GM23338 (cell line): ENCODE data around the gene CSF1R. TPM values are rescaled to one million over a fixed set of nuclear protein-coding genes. Genes with fewer than 3 reads are reported as not detected.

Experiments used
- ATAC-seq: fragments of 200-7000 bp; cut with Tn5 transposase; 3 replicates; pipeline ENCODE4 v1.9.1; 2020
- DNase-seq: peaks from one replicate; pipeline ENCODE4 v3.0.0-alpha.2; 2015; ENCODE audit warnings: low spot score
- H2AFZ ChIP-seq: fragments of 200-600 bp; sonication (generic); 2 replicates; pipeline ENCODE4 v1.8.0; 2016; ENCODE audit warnings: antibody characterized with exemption, mild to moderate bottlenecking, moderate library complexity
- H3F3A ChIP-seq: fragments of 200-600 bp; sonication (generic); replicated peaks from 2 replicates; pipeline ENCODE4 v1.8.0; 2017; ENCODE audit warnings: antibody characterized with exemption, mixed run types, low read depth
- H3K27ac ChIP-seq: fragments of 200-600 bp; sonication (generic); 2 replicates; pipeline ENCODE4 v1.6.1; 2016; ENCODE audit warnings: low read depth
- H3K27me3 ChIP-seq: fragments of 200-600 bp; sonication (generic); 2 replicates; pipeline ENCODE4 v1.8.0; 2016; ENCODE audit warnings: mild to moderate bottlenecking, mixed run types, moderate library complexity; ENCODE audit not compliant: insufficient read depth
- H3K36me3 ChIP-seq: fragments of 200-600 bp; sonication (generic); 2 replicates; pipeline ENCODE4 v1.8.0; 2016; ENCODE audit warnings: mild to moderate bottlenecking; ENCODE audit not compliant: insufficient read depth
- H3K4me1 ChIP-seq: fragments of 200-600 bp; sonication (generic); 2 replicates; pipeline ENCODE4 v1.8.0; 2016; ENCODE audit warnings: mild to moderate bottlenecking, moderate library complexity; ENCODE audit not compliant: insufficient read depth
- H3K4me2 ChIP-seq: fragments of 200-600 bp; sonication (generic); 2 replicates; pipeline ENCODE4 v1.7.1; 2017; ENCODE audit warnings: mixed run types
- H3K4me3 ChIP-seq: fragments of 200-600 bp; sonication (generic); 2 replicates; pipeline ENCODE4 v1.6.1; 2016; ENCODE audit warnings: mixed run types
- H3K79me2 ChIP-seq: fragments of 200-600 bp; sonication (generic); replicated peaks from 2 replicates; pipeline ENCODE4 v1.8.0; 2017; ENCODE audit warnings: mild to moderate bottlenecking; ENCODE audit not compliant: insufficient read depth
- H3K9me2 ChIP-seq: fragments of 200-600 bp; sonication (generic); 2 replicates; pipeline ENCODE4 v1.8.0; 2017; ENCODE audit not compliant: insufficient read depth
- H4K20me1 ChIP-seq: fragments of 200-600 bp; sonication (generic); replicated peaks from 2 replicates; pipeline ENCODE4 v1.8.0; 2017; ENCODE audit warnings: mild to moderate bottlenecking; ENCODE audit not compliant: insufficient read depth
- H3K27ac Mint-ChIP-seq: 2 replicates; pipeline ENCODE4 v1.8.0; 2020; ENCODE audit warnings: inconsistent platforms, mild to moderate bottlenecking, moderate library complexity, mixed read lengths
- H3K27me3 Mint-ChIP-seq: 3 replicates; pipeline ENCODE4 v1.8.0; 2022; ENCODE audit warnings: low read depth, mild to moderate bottlenecking, moderate library complexity, mixed read lengths, inconsistent platforms; ENCODE audit not compliant: insufficient read depth, poor library complexity
- H3K36me3 Mint-ChIP-seq: 3 replicates; pipeline ENCODE4 v1.8.0; 2021; ENCODE audit warnings: low read depth, mild to moderate bottlenecking, inconsistent platforms, moderate library complexity, mixed read lengths
- H3K4me1 Mint-ChIP-seq: 3 replicates; pipeline ENCODE4 v1.8.0; 2020; ENCODE audit warnings: mild to moderate bottlenecking, inconsistent platforms, mixed read lengths
- H3K4me3 Mint-ChIP-seq: 3 replicates; pipeline ENCODE4 v1.8.0; 2021; ENCODE audit warnings: moderate library complexity, mild to moderate bottlenecking, inconsistent platforms, mixed read lengths
- H3K9me3 Mint-ChIP-seq: 3 replicates; pipeline ENCODE4 v1.8.0; 2020; ENCODE audit warnings: moderate library complexity, mild to moderate bottlenecking, inconsistent platforms, mixed read lengths
- CREB1 ChIP-seq: fragments of 250-450 bp; sonication (Bioruptor Pico); IDR thresholded peaks from 2 replicates; pipeline ENCODE4 v1.5.0; 2020; ENCODE audit warnings: low read depth, mild to moderate bottlenecking, moderate library complexity
- JUNB ChIP-seq: IDR thresholded peaks from one replicate; pipeline ENCODE4 v1.6.1; 2016; ENCODE audit warnings: antibody characterized with exemption; ENCODE audit not compliant: unreplicated experiment
- REST ChIP-seq: IDR thresholded peaks from one replicate; pipeline ENCODE4 v1.6.1; 2018; ENCODE audit warnings: antibody characterized with exemption; ENCODE audit not compliant: unreplicated experiment
- ZNF331 ChIP-seq: fragments of 250-450 bp; sonication (Bioruptor Pico); IDR thresholded peaks from 2 replicates; pipeline ENCODE4 v1.5.0; 2020; ENCODE audit warnings: low read depth, mild to moderate bottlenecking, moderate library complexity
- ZNF462 ChIP-seq: fragments of 250-450 bp; sonication (Bioruptor Pico); IDR thresholded peaks from 2 replicates; pipeline ENCODE4 v1.5.0; 2020; ENCODE audit warnings: mild to moderate bottlenecking, moderate library complexity
- polyA plus RNA-seq: library from polyadenylated mRNA; unstranded; fragments of >200 nt; fragmentation: Nextera tagmentation; extraction: Ambion mirVana; gene quantifications from 2 replicates; pipeline ENCODE4 v1.2.1, GENCODE V29; 2016
- total RNA-seq: library from RNA; depleted of rRNA; stranded (reverse); fragments of >200 nt; shearing (Covaris generic); gene quantifications from 2 replicates; pipeline ENCODE4 v1.2.3, GENCODE V29; 2014

The CSF1R gene
- total and polyA plus RNA-seq, 2 experiments from 2014 or later, result 0.21 TPM; not detected in 1

- no peak for TF ChIP-seq ZNF462 (CRISPR knock-in tag)
- no peak for TF ChIP-seq CREB1 (CRISPR knock-in tag)
- TF ChIP-seq REST, result no peak
Measured at GRCh38 chr5:150116667-150117400, 30.5 kb upstream of the CSF1R start (continued).

- no peak overlapping the region for H2AFZ ChIP-seq
- DNase-seq (no peak), ATAC-seq (no peak)
- Mint-ChIP-seq H3K27me3 (peaks cover 9% of the 10 kb centered on the region), H3K4me3 (no peak overlapping the region), H3K36me3 (no peaks in the 10 kb centered on the region), H3K27ac (no peak overlapping the region), H3K9me3 (no peaks in the 10 kb centered on the region), H3K4me1 (peaks cover 7% of the 10 kb centered on the region; the same call in 2 of the 3 replicates)
- H3K4me2 ChIP-seq, result no peak overlapping the region
- no peaks in the 10 kb centered on the region for H3K36me3 ChIP-seq
- TF ChIP-seq ZNF331 (CRISPR knock-in tag) (no peak), JUNB (no peak)
- no peaks in the 10 kb centered on the region for H3K9me2 ChIP-seq
- no peaks in the 10 kb centered on the region for H3K4me1 ChIP-seq
- no peaks in the 10 kb centered on the region for H3K79me2 ChIP-seq
- no peaks in the 10 kb centered on the region for H3F3A ChIP-seq
- no peaks in the 10 kb centered on the region for H4K20me1 ChIP-seq
- no peak overlapping the region for H3K27ac ChIP-seq
- no peak overlapping the region for H3K4me3 ChIP-seq
- no peaks in the 10 kb centered on the region for H3K27me3 ChIP-seq
Measured at GRCh38 chr5:150114773-150115408, 28.5 kb upstream of the CSF1R start.
